ENCODE data around the gene CCDC152. TPM values are rescaled to one million over a fixed set of nuclear protein-coding genes. Genes with fewer than 3 reads are reported as not detected.
"Not testable (repeated sequence)": the region's sequence is repeated elsewhere in the genome, so short reads cannot be mapped to it uniquely, and the experiment has no call there.

Gene CCDC152
- total RNA-seq, 1 experiment from 2014 or later: 2.9 TPM

GRCh38 chr5:42840842-42841567, 84.4 kb downstream of the CCDC152 start:
- Histone ChIP-seq H3K4me3 (ENCODE audit: insufficient read depth, low read depth, low read length) (no peak overlapping the region), H3K27me3 (ENCODE audit: control insufficient read depth, insufficient read depth, low read length) (no peaks in the 10 kb centered on the region), H3K36me3 (replicated peaks; ENCODE audit: control insufficient read depth, insufficient read depth, low read length) (no peaks in the 10 kb centered on the region)
- no peak for DNase-seq

- Histone ChIP-seq H3K27me3 (ENCODE audit: control insufficient read depth, insufficient read depth, low read length) (no peaks in the 10 kb centered on the region), H3K36me3 (replicated peaks; ENCODE audit: control insufficient read depth, insufficient read depth, low read length) (no peaks in the 10 kb centered on the region), H3K4me3 (ENCODE audit: insufficient read depth, low read depth, low read length) (no peak overlapping the region)
- no peak for DNase-seq
These were observed 86.5 kb downstream of the CCDC152 start for GRCh38 chr5:42842921-42843641.

GRCh38 chr5:42843675-42844292, 87.2 kb downstream of the CCDC152 start:
- H3K36me3 ChIP-seq (replicated peaks; ENCODE audit: control insufficient read depth, insufficient read depth, low read length): no peaks in the 10 kb centered on the region
- no peak overlapping the region for H3K4me3 ChIP-seq (ENCODE audit: insufficient read depth, low read depth, low read length)
- no peak for DNase-seq
- H3K27me3 ChIP-seq (ENCODE audit: control insufficient read depth, insufficient read depth, low read length): no peaks in the 10 kb centered on the region

- H3K36me3 ChIP-seq (replicated peaks; ENCODE audit: control insufficient read depth, insufficient read depth, low read length): not testable (repeated sequence)
These were observed 87.8 kb downstream of the CCDC152 start for GRCh38 chr5:42844408-42844807.

GRCh38 chr5:42848545-42848944, 91.9 kb downstream of the CCDC152 start:
- H3K27me3 ChIP-seq (ENCODE audit: control insufficient read depth, insufficient read depth, low read length): no peaks in the 10 kb centered on the region
- DNase-seq: no peak
- H3K4me3 ChIP-seq (ENCODE audit: insufficient read depth, low read depth, low read length): no peak overlapping the region
- H3K36me3 ChIP-seq (replicated peaks; ENCODE audit: control insufficient read depth, insufficient read depth, low read length): no peaks in the 10 kb centered on the region

More at GRCh38 chr5:42844408-42844807, 87.8 kb downstream of the CCDC152 start:
- not testable (repeated sequence) for H3K4me3 ChIP-seq (ENCODE audit: insufficient read depth, low read depth, low read length); H3K27me3 ChIP-seq (ENCODE audit: control insufficient read depth, insufficient read depth, low read length); DNase-seq

GRCh38 chr5:42851481-42851880, 94.9 kb downstream of the CCDC152 start:
- Histone ChIP-seq H3K4me3 (ENCODE audit: insufficient read depth, low read depth, low read length) (no peak overlapping the region), H3K27me3 (ENCODE audit: control insufficient read depth, insufficient read depth, low read length) (no peaks in the 10 kb centered on the region), H3K36me3 (replicated peaks; ENCODE audit: control insufficient read depth, insufficient read depth, low read length) (no peaks in the 10 kb centered on the region)
- DNase-seq: no peak

Other genes with a start within 250 kb of the CCDC152 start
- 44.9 and 56.9 TPM in 2 replicates for gene SELENOP, start 55.1 kb downstream of the CCDC152 start, total RNA-seq (2014; rRNA removed; shearing (Covaris generic))